Posterior vena cava (tissue), 2 donors: Measurements from ENCODE around the gene SYT6. TPM values are rescaled to one million over a fixed set of nuclear protein-coding genes. Genes with fewer than 3 reads are reported as not detected.

Experiments used
- DNase-seq: peaks from one replicate; pipeline ENCODE4 v3.0.0-alpha.2; 2020; ENCODE audit warnings: low spot score
- intact Hi-C, 2 donors: fragments of 100-400 bp; cut with DNase I; formaldehyde crosslinking; loops; one replicate each; pipeline versions ENCODE4 v1.14.1 to v1.14.2; 2022 to 2023
- total RNA-seq, 2 donors: library from RNA; stranded (reverse); fragmentation: NEBNext Ultra II Directional; extraction: Animal tissue kit (Norgen Biotek cat#: 25700); gene quantifications; one replicate each; pipeline ENCODE4 v1.2.1, GENCODE V29; 2021
- donor health status: DM: yes; HTN: yes; CAD: no.
- donor health status: DM: yes; HTN: yes; CAD: no.

SYT6 gene
- total RNA-seq, 2 donors from 2014 or later = 0.10 TPM; not detected in 1

GRCh38 chr1:114102136-114102535, 51.5 kb downstream of the SYT6 start:
- DNase-seq = peak; percentile 9
- intact Hi-C loops = no loop called here

DNA sequence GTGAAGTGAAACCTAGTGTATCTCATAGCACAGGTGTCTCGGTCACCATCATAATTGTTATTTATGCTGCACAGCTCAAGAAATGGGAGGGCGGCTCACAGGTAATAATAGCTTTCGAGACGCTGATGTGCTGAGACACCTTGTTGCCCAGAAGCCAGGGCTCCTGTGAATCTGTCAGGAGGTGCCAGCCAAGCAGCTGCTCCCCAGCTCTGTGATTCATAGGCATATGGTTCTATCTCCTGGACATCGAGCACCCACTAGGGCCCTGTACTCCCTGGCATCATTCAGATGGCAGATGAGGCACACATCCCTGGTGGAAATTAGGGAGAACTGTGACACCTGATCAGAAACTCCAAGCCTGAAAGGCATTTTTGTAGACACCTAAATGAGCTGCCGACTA, 53.5 kb downstream of the SYT6 start:
- intact Hi-C loops = no loop called here

GRCh38 chr1:114099268-114099667, 54.4 kb downstream of the SYT6 start:
- DNase-seq = no peak
- intact Hi-C loops = no loop called here

More for the DNA sequence above, 53.5 kb downstream of the SYT6 start:
- peak; percentile 9 for DNase-seq

DNA sequence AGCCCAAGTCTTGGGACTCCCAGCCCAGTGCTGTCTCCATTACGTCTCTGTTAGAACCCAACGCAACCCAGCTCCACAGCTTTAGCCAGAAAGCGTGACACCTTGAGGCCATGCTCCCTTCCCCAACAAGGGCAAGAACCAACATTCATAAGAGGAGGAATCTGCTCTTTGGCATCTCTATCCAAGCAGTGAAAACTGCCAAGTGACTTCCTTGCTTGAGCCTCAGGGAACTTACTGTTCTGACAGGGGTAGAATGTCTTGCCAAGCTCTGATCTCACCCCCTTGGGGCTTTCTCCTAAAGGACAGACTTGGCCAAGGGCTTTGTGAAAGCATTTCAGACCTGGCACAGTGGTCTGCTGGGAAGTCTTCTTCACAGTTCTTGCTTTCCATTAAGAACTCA, 56.6 kb downstream of the SYT6 start:
- no peak for DNase-seq
- intact Hi-C loops = no loop called here

DNA sequence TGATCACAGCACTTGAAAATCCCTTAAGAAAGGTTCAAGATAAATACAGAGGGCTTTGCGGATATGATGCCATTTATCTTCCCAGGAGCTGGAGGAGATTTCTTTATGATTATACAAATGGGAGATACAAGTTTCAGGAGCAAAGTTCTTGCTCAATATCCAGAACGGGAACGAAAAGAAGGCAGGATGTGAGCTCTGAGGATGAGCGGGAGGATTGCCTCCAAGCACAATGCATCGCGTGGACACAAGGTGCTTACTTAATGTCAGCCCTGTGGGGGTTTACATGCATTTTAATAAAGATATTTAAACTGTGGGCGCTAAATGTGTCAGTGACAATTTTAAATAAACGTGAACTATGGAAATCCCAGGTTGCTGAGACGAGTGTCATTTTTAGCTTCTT, 59.0 kb downstream of the SYT6 start:
- no peak for DNase-seq
- intact Hi-C loops = no loop called here

DNA sequence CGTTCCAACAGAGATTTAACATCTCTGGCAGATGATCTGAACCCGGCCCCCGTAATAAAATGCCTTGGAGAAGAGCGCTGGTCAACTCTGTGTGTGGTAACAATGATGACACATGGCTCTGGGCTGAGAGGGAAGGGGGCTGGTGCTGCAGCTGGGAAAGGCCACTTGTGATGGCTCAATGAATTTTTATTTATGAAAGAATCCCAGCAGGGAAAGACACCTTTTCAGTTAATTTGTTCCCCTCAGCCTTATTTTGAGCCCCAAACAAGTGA, 59.4 kb downstream of the SYT6 start:
- DNase-seq = no peak
- intact Hi-C loops = no loop called here

GRCh38 chr1:114093624-114094362, 59.9 kb downstream of the SYT6 start:
- intact Hi-C loops = no loop called here
- DNase-seq = no peak

- intact Hi-C loops = no loop called here
- no peak for DNase-seq
Measured at GRCh38 chr1:114092186-114093062, 61.2 kb downstream of the SYT6 start.

GRCh38 chr1:114091711-114092110, 62.0 kb downstream of the SYT6 start:
- DNase-seq = no peak
- intact Hi-C loops = no loop called here

- no peak for DNase-seq
- intact Hi-C loops = no loop called here
Measured at GRCh38 chr1:114090738-114091505, 62.7 kb downstream of the SYT6 start.

GRCh38 chr1:114089502-114090138, 64.0 kb downstream of the SYT6 start:
- no peak for DNase-seq
- intact Hi-C loops = no loop called here

DNA sequence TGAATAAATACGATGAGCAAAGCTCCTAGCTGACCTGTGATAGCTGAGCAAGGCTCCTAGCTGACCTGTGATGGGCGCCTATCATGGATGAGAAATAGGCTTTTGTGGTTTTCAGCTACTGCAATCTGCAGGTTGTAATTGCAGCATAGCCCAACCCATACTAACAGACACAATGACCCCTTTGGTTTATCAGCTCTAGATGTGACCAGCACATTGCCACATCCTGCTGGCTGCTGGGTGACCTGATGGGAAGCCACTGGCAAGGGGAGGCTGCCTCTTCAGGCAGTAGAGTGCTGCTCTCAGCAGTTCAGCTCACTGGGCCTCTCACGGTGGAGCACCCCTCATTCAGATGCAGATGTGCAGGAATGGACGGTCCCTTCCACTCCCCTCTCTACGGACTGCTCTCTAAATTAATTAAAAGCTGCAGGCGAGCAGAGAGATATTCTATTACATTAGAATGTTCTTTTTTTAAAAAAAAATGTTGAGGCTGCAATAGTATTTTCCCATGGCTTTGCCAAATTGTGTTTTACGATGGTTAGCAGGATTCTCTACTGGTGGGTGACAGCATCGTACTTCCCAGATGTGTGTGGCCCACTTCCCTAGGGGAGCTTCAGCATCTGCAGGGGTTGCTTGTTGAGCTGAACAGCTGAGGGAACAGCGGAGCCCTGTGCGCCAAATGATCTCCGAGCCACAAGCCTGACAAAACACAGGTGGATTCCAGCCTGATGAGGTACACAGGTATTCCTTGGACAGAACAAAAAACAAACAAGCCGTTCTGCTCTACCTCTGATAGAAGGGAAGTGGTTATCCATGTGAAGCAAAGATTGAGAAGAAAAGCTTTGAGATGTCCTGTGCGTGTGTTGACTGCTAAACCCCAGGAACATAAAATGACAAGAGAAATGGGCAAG, 65.0 kb downstream of the SYT6 start:
- intact Hi-C loops = no loop called here
- DNase-seq = no peak

DNA sequence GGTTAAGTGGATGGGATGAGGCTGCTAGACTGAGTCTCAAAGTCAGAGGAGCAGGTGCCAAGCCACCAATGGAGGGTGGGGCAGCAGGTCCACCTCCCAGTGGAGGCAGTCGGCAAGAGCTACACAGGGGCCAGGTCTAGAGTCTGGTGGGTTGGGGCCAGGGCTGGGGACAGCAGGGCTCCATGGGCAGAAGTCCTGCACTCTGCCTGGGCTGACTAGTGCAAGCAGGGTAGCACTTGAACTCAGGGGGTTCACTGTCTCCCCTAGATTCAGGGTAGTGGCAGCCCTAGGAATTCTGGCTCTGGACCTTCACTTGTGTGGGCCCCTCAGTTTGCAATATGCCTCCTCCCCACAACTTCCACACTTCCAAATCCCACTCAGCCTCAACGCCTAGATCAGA, 66.2 kb downstream of the SYT6 start:
- intact Hi-C loops = no loop called here
- DNase-seq = no peak

GRCh38 chr1:114086601-114087368, 66.9 kb downstream of the SYT6 start:
- no peak for DNase-seq
- intact Hi-C loops = no loop called here

GRCh38 chr1:114082867-114083585, 70.6 kb downstream of the SYT6 start:
- no peak for DNase-seq
- intact Hi-C loops = no loop called here

- intact Hi-C loops = no loop called here
- DNase-seq = no peak
Measured at GRCh38 chr1:114082304-114082630, 71.4 kb downstream of the SYT6 start.

DNA sequence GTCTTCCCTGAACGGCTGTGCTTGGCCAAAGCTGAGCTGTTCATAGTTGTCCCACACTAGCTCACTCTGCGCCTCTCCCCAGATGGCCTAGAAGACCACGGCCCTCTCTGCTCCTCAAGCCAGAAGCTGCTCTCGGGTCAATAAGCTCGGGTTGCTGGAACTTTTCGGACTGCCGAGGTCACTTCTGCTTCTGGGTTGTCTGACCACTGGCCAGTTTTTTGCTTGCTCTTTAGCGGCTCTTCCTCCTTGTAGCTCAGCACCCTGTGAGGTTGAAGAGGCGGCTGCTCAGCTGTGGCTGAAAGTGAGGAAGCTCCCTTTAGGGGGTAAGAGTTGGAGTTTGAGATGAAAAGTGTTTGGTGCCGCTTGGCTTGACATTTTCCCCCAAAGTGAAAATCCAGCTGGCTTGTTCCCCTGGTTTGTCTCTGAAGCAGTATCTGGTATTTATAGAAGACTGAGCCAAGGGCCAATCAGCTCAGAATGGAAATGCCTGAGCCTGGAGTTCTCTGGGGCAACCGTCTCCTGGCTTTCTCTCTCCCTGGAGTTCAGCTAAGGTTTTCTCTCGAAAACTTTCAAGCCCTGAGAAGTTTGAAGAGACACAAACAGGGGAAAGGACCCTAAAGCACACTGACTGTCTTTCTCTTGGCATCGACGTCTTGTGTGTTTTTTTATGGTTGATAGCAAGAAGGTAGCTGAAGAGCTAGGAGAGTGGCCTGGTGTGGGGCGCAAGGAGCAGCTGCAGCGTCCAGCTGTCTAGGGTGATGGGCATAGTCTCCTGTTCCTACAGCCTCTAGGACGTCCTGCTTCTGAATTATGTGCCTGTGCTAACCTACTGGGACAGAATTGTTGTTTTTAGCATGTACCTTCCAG, 72.0 kb downstream of the SYT6 start:
- intact Hi-C loops = no loop called here
- peak; percentile 83 for DNase-seq
